Measurements from ENCODE around the gene SERINC5. TPM values are rescaled to one million over a fixed set of nuclear protein-coding genes. Genes with fewer than 3 reads are reported as not detected.

Gene SERINC5
- total RNA-seq, 1 experiment from 2014 or later, result 52.3 TPM

GRCh38 chr5:80175337-80175736, 80.5 kb downstream of the SERINC5 start:
- Histone ChIP-seq H2AFZ (ENCODE audit: low read length) (no peak overlapping the region), H3K9ac (ENCODE audit: extremely low read depth, insufficient read length, low read length) (no peak overlapping the region), H3K4me1 (ENCODE audit: insufficient read depth, low read length) (no peaks in the 10 kb centered on the region), H2BK20ac (ENCODE audit: low read depth, low read length, poor library complexity, severe bottlenecking) (no peak overlapping the region), H3K9me3 (ENCODE audit: control insufficient read depth, low read depth, low read length) (no peaks in the 10 kb centered on the region), H3K79me1 (ENCODE audit: insufficient read depth, low read depth, low read length, poor library complexity, severe bottlenecking) (no peaks in the 10 kb centered on the region), H4K8ac (replicated peaks; ENCODE audit: insufficient read length, low read depth, low read length) (no peak overlapping the region), H3K23me2 (ENCODE audit: insufficient read length, low read depth, low read length, poor library complexity, severe bottlenecking) (no peaks in the 10 kb centered on the region), H3K27me3 (ENCODE audit: insufficient read depth, low read length) (no peaks in the 10 kb centered on the region), H2AK5ac (ENCODE audit: insufficient read length, low read length) (no peak overlapping the region), H2BK5ac (ENCODE audit: insufficient read length, low read length) (no peak overlapping the region), H3K18ac (ENCODE audit: insufficient read length, low read depth, low read length) (no peak overlapping the region), H2BK12ac (ENCODE audit: insufficient read length, low read depth, low read length) (no peak overlapping the region), H2BK15ac (ENCODE audit: low read depth, low read length) (no peak overlapping the region), H4K5ac (ENCODE audit: insufficient read length, low read depth, low read length) (no peak overlapping the region), H3K14ac (ENCODE audit: insufficient read depth, low read length) (no peak overlapping the region), H3K4me2 (ENCODE audit: insufficient read depth, insufficient read length, low read length) (no peak overlapping the region), H3K56ac (ENCODE audit: insufficient read length, low read depth, low read length) (no peak overlapping the region), H3K4ac (ENCODE audit: low read depth, low read length) (no peak overlapping the region), H4K91ac (ENCODE audit: insufficient read length, low read depth, low read length) (no peak overlapping the region), H3T11ph (ENCODE audit: low read length) (no peak overlapping the region), H4K20me1 (ENCODE audit: control insufficient read depth, insufficient read depth, insufficient read length) (no peaks in the 10 kb centered on the region), H3K23ac (ENCODE audit: insufficient read length, low read depth, low read length) (no peak overlapping the region), H3K27ac (ENCODE audit: insufficient read length, low read depth, low read length) (no peak overlapping the region), H2BK120ac (ENCODE audit: low read depth, low read length, poor library complexity, severe bottlenecking) (no peak overlapping the region), H3K79me2 (ENCODE audit: insufficient read depth, low read length) (peaks cover 1% of the 10 kb centered on the region; the same call in 1 of the 2 replicates)
- DNase-seq, result no peak
- Mint-ChIP-seq H3K36me3 (ENCODE audit: insufficient read depth in 1 of 3, low read depth in 3 of 3) (peaks cover 16 to 47% (median 30%) of the 10 kb centered on the region in 3 experiments; a peak in 6 of 7 replicates), H3K27me3 (ENCODE audit: low read depth) (no peaks in the 10 kb centered on the region), H3K4me3 (no peak overlapping the region), H3K27ac (peak overlapping the region in 1 of 3 experiments; percentile 67; a peak in 1 of 7 replicates), H3K9me3 (no peaks in the 10 kb centered on the region), H3K4me1 (peaks cover 21 to 24% of the 10 kb centered on the region in 2 experiments)
- TF ChIP-seq, protein P1, sequence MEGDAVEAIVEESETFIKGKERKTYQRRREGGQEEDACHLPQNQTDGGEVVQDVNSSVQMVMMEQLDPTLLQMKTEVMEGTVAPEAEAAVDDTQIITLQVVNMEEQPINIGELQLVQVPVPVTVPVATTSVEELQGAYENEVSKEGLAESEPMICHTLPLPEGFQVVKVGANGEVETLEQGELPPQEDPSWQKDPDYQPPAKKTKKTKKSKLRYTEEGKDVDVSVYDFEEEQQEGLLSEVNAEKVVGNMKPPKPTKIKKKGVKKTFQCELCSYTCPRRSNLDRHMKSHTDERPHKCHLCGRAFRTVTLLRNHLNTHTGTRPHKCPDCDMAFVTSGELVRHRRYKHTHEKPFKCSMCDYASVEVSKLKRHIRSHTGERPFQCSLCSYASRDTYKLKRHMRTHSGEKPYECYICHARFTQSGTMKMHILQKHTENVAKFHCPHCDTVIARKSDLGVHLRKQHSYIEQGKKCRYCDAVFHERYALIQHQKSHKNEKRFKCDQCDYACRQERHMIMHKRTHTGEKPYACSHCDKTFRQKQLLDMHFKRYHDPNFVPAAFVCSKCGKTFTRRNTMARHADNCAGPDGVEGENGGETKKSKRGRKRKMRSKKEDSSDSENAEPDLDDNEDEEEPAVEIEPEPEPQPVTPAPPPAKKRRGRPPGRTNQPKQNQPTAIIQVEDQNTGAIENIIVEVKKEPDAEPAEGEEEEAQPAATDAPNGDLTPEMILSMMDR (conservative IDR thresholded peaks at IDR 0.05), result no peak
- no CpG with 5 or more reads among the region's 5 CpGs for WGBS (ENCODE audit: extremely low coverage, insufficient read length, low lambda C conversion rate)

All from H9 (cell line).